T-helper 1 cell treated with Interleukin-12 subunit alpha and Interleukin-12 subunit beta and Interleukin-4 antibody, amounts not matched to agents 30 μg/mL and 1 μg/mL, for 36 hours (primary cell): ENCODE data around the gene GDI2.
"Not testable (repeated sequence)": the region's sequence is repeated elsewhere in the genome, so short reads cannot be mapped to it uniquely, and the experiment has no call there.

Experiments used
- H3K27ac Mint-ChIP-seq: one replicate; pipeline ENCODE4 v1.8.0; 2021; ENCODE audit warnings: mild to moderate bottlenecking, mixed read lengths
- H3K27me3 Mint-ChIP-seq: one replicate; pipeline ENCODE4 v1.8.0; 2021; ENCODE audit warnings: low read depth, mixed read lengths
- H3K36me3 Mint-ChIP-seq: one replicate; pipeline ENCODE4 v1.8.0; 2021; ENCODE audit warnings: low read depth, mixed read lengths
- H3K4me1 Mint-ChIP-seq: one replicate; pipeline ENCODE4 v1.8.0; 2021; ENCODE audit warnings: low read depth, mixed read lengths
- H3K4me3 Mint-ChIP-seq: one replicate; pipeline ENCODE4 v1.8.0; 2021; ENCODE audit warnings: mild to moderate bottlenecking, moderate library complexity, mixed read lengths
- H3K9me3 Mint-ChIP-seq: one replicate; pipeline ENCODE4 v1.8.0; 2021; ENCODE audit warnings: mixed read lengths

The GDI2 gene

GRCh38 chr10:5813341-5814109 lies at the start of gene GDI2:
GDI2 (minus strand) TSS chr10:5813434; CDS start chr10:5813258, 176 bp downstream.
- H3K27ac Mint-ChIP-seq, result peak within 1 kb of the TSS; percentile 93
- peaks cover 14% of the 10 kb centered on the region for H3K36me3 Mint-ChIP-seq
- H3K9me3 Mint-ChIP-seq, result no peaks in the 10 kb centered on the region
- H3K27me3 Mint-ChIP-seq, result no peaks in the 10 kb centered on the region
- peak within 1 kb of the TSS; percentile 89 for H3K4me3 Mint-ChIP-seq
- H3K4me1 Mint-ChIP-seq, result peaks cover 43% of the 10 kb centered on the region

- Mint-ChIP-seq H3K27me3 (no peaks in the 10 kb centered on the region), H3K36me3 (no peaks in the 10 kb centered on the region), H3K4me3 (no peak overlapping the region), H3K27ac (no peak overlapping the region), H3K9me3 (no peaks in the 10 kb centered on the region), H3K4me1 (peaks cover 6% of the 10 kb centered on the region)
Measured at GRCh38 chr10:5862360-5862961, 49.2 kb upstream of the GDI2 start.

- no peaks in the 10 kb centered on the region for H3K36me3 Mint-ChIP-seq
- H3K4me3 Mint-ChIP-seq, result no peak overlapping the region
- H3K4me1 Mint-ChIP-seq, result no peaks in the 10 kb centered on the region
- no peak overlapping the region for H3K27ac Mint-ChIP-seq
- H3K27me3 Mint-ChIP-seq, result no peaks in the 10 kb centered on the region
- no peaks in the 10 kb centered on the region for H3K9me3 Mint-ChIP-seq
Measured at GRCh38 chr10:5860066-5860465, 46.8 kb upstream of the GDI2 start.

GRCh38 chr10:5858811-5859210 lies 45.6 kb upstream of the GDI2 start:
- no peaks in the 10 kb centered on the region for H3K9me3 Mint-ChIP-seq
- H3K36me3 Mint-ChIP-seq, result no peaks in the 10 kb centered on the region

DNA sequence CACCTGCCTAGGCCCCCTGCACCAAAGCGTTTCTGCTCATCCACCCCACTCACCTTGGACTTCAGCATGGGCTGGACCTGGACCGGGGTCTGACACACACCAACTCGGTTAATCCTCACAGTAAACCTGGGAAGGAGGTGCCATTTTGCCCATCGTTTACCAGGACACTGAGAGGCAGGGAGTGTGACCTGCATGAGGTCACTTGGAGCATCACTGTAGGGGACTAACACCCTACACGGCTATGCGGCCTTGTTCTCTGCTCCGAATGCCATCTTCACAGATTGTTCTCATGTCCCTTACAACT lies 43.4 kb upstream of the GDI2 start:
- Mint-ChIP-seq H3K9me3 (no peaks in the 10 kb centered on the region), H3K4me3 (no peak overlapping the region), H3K27ac (no peak overlapping the region), H3K27me3 (no peaks in the 10 kb centered on the region), H3K36me3 (no peaks in the 10 kb centered on the region), H3K4me1 (peaks cover 3% of the 10 kb centered on the region)

More at GRCh38 chr10:5858811-5859210, 45.6 kb upstream of the GDI2 start:
- no peak overlapping the region for H3K4me3 Mint-ChIP-seq
- no peak overlapping the region for H3K27ac Mint-ChIP-seq
- H3K4me1 Mint-ChIP-seq, result no peaks in the 10 kb centered on the region
- H3K27me3 Mint-ChIP-seq, result no peaks in the 10 kb centered on the region

DNA sequence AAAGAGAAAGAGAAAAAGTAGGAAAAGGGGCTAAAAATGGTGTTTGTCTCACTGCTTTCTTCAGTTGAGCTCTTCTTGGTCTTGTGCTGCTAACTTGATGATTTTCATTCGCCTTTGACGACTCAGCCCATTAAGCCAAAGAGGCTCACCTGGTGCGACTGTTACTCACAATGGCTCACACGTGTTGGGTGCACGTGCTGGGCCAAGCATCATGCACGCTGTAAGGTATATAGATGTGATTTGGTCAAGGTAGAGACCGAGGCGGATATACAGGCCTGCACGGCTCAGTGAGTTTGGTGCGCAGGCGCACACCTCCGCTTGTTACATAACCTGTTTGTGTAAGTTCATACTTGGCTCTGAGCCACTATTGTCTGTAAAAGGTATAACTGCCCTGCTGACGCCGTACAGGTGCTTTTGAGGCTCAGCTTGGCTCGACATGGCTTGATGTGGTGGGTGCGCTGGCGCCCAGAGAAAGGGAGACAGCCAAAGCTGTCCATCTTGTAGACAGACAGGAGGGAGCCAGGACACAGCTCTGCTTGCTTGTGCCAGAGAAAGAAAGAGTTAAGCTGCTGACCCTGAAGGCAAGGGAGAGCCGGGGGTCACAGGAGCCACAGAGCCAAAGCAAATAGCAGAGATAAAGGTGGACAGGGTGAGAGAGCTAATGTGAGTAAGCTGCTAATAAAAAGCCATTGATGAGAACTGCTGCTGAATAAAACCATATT lies 42.9 kb upstream of the GDI2 start:
- Mint-ChIP-seq H3K4me1 (peaks cover 3% of the 10 kb centered on the region), H3K27me3 (no peaks in the 10 kb centered on the region), H3K4me3 (no peak overlapping the region), H3K9me3 (no peaks in the 10 kb centered on the region), H3K36me3 (no peaks in the 10 kb centered on the region), H3K27ac (no peak overlapping the region)

- Mint-ChIP-seq H3K4me3 (no peak overlapping the region), H3K36me3 (no peaks in the 10 kb centered on the region), H3K4me1 (peaks cover 3% of the 10 kb centered on the region), H3K27ac (no peak overlapping the region), H3K27me3 (no peaks in the 10 kb centered on the region), H3K9me3 (no peaks in the 10 kb centered on the region)
Measured at GRCh38 chr10:5854131-5854475, 40.9 kb upstream of the GDI2 start.

DNA sequence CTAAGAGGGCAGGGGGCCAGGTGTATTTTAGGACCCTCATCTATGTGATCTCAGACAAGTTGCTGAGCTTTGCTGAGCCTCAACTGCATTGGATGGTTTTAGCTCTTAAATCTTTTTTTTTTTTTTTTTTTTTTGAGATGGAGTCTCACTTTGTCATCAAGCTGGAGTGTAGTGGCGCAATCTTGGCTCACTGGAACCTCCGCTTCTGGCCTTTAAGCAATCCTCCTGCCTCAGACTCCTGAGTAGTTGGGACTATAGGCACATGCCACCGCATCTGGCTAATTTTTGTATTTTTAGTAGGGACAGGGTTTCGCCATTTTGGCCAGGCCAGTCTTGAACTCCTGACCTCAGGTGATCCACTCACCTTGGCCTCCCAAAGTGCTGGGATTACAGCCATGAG lies 33.4 kb upstream of the GDI2 start:
- H3K4me3 Mint-ChIP-seq, H3K4me1 Mint-ChIP-seq, H3K27me3 Mint-ChIP-seq, H3K36me3 Mint-ChIP-seq, H3K9me3 Mint-ChIP-seq, H3K27ac Mint-ChIP-seq: not testable (repeated sequence)

DNA sequence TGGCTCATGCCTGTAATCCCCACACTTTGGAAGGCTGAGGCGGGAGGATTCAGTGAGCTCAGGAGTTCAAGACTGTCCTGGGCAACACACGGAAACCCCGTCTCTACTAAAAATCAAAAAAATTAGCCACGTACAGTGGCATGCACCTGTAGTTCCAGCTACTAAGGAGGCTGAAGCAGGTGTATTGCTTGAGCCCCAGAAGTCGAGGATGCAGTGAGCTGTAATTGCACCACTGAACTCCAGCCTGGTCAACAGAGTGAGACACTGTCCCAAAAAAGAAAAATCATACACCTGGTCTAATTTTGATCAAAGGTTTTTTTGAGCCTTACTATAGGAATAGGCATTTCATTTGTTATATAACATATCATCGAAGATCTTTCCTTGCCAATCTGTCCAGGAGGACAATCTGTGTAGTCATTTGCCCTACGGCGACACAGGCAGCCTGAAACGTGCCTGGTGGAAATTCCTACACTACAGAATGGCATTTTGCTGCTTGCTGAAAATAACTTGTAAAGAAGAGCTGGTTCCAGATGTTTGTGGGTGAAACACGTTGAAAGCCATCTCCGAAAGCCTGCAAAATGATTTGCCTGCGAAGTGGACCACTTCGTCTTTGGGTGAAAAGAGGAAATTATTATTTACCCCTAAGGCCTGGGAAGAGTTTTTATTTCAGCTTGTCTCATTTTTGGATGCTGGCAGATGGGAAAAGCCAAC lies 31.3 kb upstream of the GDI2 start:
- Mint-ChIP-seq H3K27ac (no peak overlapping the region), H3K9me3 (no peaks in the 10 kb centered on the region), H3K27me3 (peaks cover 7% of the 10 kb centered on the region), H3K4me1 (peaks cover 7% of the 10 kb centered on the region), H3K36me3 (no peaks in the 10 kb centered on the region), H3K4me3 (no peak overlapping the region)

- no peak overlapping the region for H3K27ac Mint-ChIP-seq
- no peak overlapping the region for H3K4me3 Mint-ChIP-seq
Measured at GRCh38 chr10:5843686-5844344, 30.6 kb upstream of the GDI2 start.

GRCh38 chr10:5841965-5842364 lies 28.7 kb upstream of the GDI2 start:
- Mint-ChIP-seq H3K9me3 (no peaks in the 10 kb centered on the region), H3K27me3 (peaks cover 9% of the 10 kb centered on the region), H3K4me1 (peaks cover 7% of the 10 kb centered on the region), H3K27ac (no peak overlapping the region), H3K4me3 (no peak overlapping the region), H3K36me3 (no peaks in the 10 kb centered on the region)

More at GRCh38 chr10:5843686-5844344, 30.6 kb upstream of the GDI2 start:
- Mint-ChIP-seq H3K4me1 (peaks cover 7% of the 10 kb centered on the region), H3K27me3 (peaks cover 9% of the 10 kb centered on the region), H3K9me3 (no peaks in the 10 kb centered on the region), H3K36me3 (no peaks in the 10 kb centered on the region)

DNA sequence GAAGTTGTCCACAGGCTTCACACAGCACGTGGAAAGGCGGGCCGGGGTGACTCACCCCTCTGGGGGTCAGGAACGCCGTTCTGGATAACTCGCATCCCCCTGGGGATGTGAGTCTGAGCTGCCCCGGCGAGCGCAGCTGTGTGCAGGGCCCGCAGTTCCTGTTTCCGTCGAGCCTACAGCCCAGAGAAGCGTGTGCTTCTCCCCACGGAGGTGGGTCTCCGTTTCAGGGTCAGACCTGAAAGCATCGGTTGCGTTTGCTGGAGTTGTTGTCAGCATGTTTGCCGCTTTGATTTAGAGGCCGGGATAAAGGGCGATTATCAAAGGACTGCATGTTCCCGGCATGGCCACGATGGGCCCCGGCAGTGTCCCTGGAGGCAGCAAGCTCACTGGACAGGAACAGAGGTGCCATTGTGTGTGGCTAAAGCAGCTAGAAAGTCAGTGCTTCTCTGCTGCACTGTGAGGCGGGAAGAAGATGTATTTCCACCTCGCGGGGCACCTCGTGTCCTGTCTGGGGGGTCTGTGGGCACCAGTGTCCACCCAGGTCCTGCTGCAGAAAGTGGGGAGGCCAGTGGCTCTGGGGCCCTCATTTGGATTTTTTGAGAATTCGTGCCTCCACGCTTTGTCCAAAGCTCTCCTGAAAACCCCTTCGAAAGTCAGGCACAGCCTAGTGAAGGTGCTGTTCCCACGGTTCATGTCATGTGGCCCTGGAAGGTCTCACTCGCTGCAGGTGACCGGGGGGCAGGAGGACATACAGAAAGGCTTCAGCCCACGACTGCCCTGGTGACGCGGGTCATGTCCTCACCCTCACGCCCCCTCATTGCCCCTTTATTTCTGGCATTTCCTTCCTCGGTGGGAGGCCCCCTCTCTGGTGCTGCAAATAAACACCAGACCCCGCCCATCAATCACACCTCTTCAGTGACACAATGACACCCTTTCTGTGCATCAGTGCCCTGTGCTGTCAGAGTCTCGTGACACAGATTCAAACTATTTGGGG lies 27.4 kb upstream of the GDI2 start:
- Mint-ChIP-seq H3K4me1 (peaks cover 3% of the 10 kb centered on the region), H3K27ac (no peak overlapping the region), H3K27me3 (peaks cover 9% of the 10 kb centered on the region), H3K9me3 (no peaks in the 10 kb centered on the region), H3K36me3 (no peaks in the 10 kb centered on the region), H3K4me3 (no peak overlapping the region)

GRCh38 chr10:5836181-5836580 lies 22.9 kb upstream of the GDI2 start:
- H3K36me3 Mint-ChIP-seq, H3K27me3 Mint-ChIP-seq, H3K4me3 Mint-ChIP-seq, H3K4me1 Mint-ChIP-seq, H3K27ac Mint-ChIP-seq, H3K9me3 Mint-ChIP-seq: not testable (repeated sequence)
